B cell (primary cell): ENCODE results near the gene MRPS25.
"Not testable (repeated sequence)": the region's sequence is repeated elsewhere in the genome, so short reads cannot be mapped to it uniquely, and the experiment has no call there.

Experiments
- CTCF ChIP-seq: fragments of 200-600 bp; IDR thresholded peaks from one replicate; pipeline ENCODE4 v1.8.0; 2022; ENCODE audit warnings: antibody characterized with exemption, mild to moderate bottlenecking
- EZH2 ChIP-seq: IDR thresholded peaks from 2 replicates; pipeline ENCODE4 v1.6.1; 2012; ENCODE audit warnings: borderline replicate concordance, low read depth, mild to moderate bottlenecking, moderate library complexity, low read length; ENCODE audit not compliant: insufficient read depth, poor library complexity, severe bottlenecking

GRCh38 chr3:14999182-14999581 is 65.9 kb downstream of the MRPS25 start:
- not testable (repeated sequence) for TF ChIP-seq CTCF, EZH2
